ENCODE data around the gene AFP. TPM values are rescaled to one million over a fixed set of nuclear protein-coding genes. Genes with fewer than 3 reads are reported as not detected.

The AFP gene
- total and polyA plus RNA-seq, 2 experiments from 2014 or later = 15,250 to 23,697 TPM

GRCh38 chr4:73456177-73457022, 20.4 kb downstream of the AFP start:
- Histone ChIP-seq H3K9me3 (ENCODE audit: low read depth) (no peaks in the 10 kb centered on the region), H3K4me2 (no peak overlapping the region), H4K20me1 (ENCODE audit: insufficient read depth, poor library complexity, severe bottlenecking) (no peaks in the 10 kb centered on the region), H2AFZ (no peak overlapping the region), H3K9me2 (replicated peaks; ENCODE audit: insufficient read depth) (no peaks in the 10 kb centered on the region), H3K4me1 (ENCODE audit: insufficient read depth) (peaks cover 4% of the 10 kb centered on the region), H3K36me3 (replicated peaks; ENCODE audit: insufficient read depth, low read depth) (no peaks in the 10 kb centered on the region), H3K27me3 (no peaks in the 10 kb centered on the region), H3K79me2 (no peaks in the 10 kb centered on the region), H3K4me3 (no peak overlapping the region), H3K27ac (no peak overlapping the region)
- DNase-seq (ENCODE audit: low spot score) = no peak
- TF ChIP-seq EZH2 (IDR thresholded peaks at IDR 0.05; ENCODE audit: borderline replicate concordance) (no peak), CTCF (IDR thresholded peaks at IDR 0.05; ENCODE audit: poor library complexity) (no peak), EZH2phosphoT487 (IDR thresholded peaks at IDR 0.05; ENCODE audit: low read depth, severe bottlenecking, unreplicated experiment) (no peak)
- WGBS (ENCODE audit: low lambda C conversion rate, missing lambda C conversion rate) = 77% methylated on average over 5 of the region's 5 CpGs

GRCh38 chr4:73458184-73459047, 22.4 kb downstream of the AFP start:
- no peak for DNase-seq (ENCODE audit: low spot score)
- Histone ChIP-seq H3K9me2 (replicated peaks; ENCODE audit: insufficient read depth) (no peaks in the 10 kb centered on the region), H3K4me2 (no peak overlapping the region), H2AFZ (no peak overlapping the region), H3K79me2 (no peaks in the 10 kb centered on the region), H3K4me3 (no peak overlapping the region), H4K20me1 (ENCODE audit: insufficient read depth, poor library complexity, severe bottlenecking) (no peaks in the 10 kb centered on the region), H3K27me3 (no peaks in the 10 kb centered on the region), H3K4me1 (ENCODE audit: insufficient read depth) (no peaks in the 10 kb centered on the region), H3K9me3 (ENCODE audit: low read depth) (no peaks in the 10 kb centered on the region), H3K27ac (peak overlapping the region; percentile 2), H3K36me3 (replicated peaks; ENCODE audit: insufficient read depth, low read depth) (no peaks in the 10 kb centered on the region)
- 76% methylated on average over 4 of the region's 4 CpGs for WGBS (ENCODE audit: low lambda C conversion rate, missing lambda C conversion rate)
- TF ChIP-seq EZH2phosphoT487 (IDR thresholded peaks at IDR 0.05; ENCODE audit: low read depth, severe bottlenecking, unreplicated experiment) (no peak), CTCF (IDR thresholded peaks at IDR 0.05; ENCODE audit: poor library complexity) (no peak), EZH2 (IDR thresholded peaks at IDR 0.05; ENCODE audit: borderline replicate concordance) (no peak)

GRCh38 chr4:73459048-73459421, 23.0 kb downstream of the AFP start:
- no peaks in the 10 kb centered on the region for H4K20me1 ChIP-seq (ENCODE audit: insufficient read depth, poor library complexity, severe bottlenecking)
- no peaks in the 10 kb centered on the region for H3K4me1 ChIP-seq (ENCODE audit: insufficient read depth)
- TF ChIP-seq EZH2phosphoT487 (IDR thresholded peaks at IDR 0.05; ENCODE audit: low read depth, severe bottlenecking, unreplicated experiment) = no peak
- TF ChIP-seq EZH2 (IDR thresholded peaks at IDR 0.05; ENCODE audit: borderline replicate concordance) = no peak
- no peak for TF ChIP-seq CTCF (IDR thresholded peaks at IDR 0.05; ENCODE audit: poor library complexity)
- H3K79me2 ChIP-seq = no peaks in the 10 kb centered on the region
- H2AFZ ChIP-seq = no peak overlapping the region
- 78% methylated on average over 3 of the region's 3 CpGs for WGBS (ENCODE audit: low lambda C conversion rate, missing lambda C conversion rate)
- H3K27me3 ChIP-seq = no peaks in the 10 kb centered on the region
- no peak overlapping the region for H3K27ac ChIP-seq
- no peaks in the 10 kb centered on the region for H3K9me2 ChIP-seq (replicated peaks; ENCODE audit: insufficient read depth)
- H3K36me3 ChIP-seq (replicated peaks; ENCODE audit: insufficient read depth, low read depth) = no peaks in the 10 kb centered on the region
- no peak overlapping the region for H3K4me2 ChIP-seq
- no peak for DNase-seq (ENCODE audit: low spot score)
- no peaks in the 10 kb centered on the region for H3K9me3 ChIP-seq (ENCODE audit: low read depth)
- H3K4me3 ChIP-seq = no peak overlapping the region
